Nephron (organoid): ENCODE measurements around the gene AOPEP.
A peak's percentile ranks its signal among the peaks of the same experiment; 100 is the strongest.

Experiments
- H3K27ac Mint-ChIP-seq, 3 experiments: 2 replicates each; pipeline ENCODE4 v1.8.0; 2020; ENCODE audit warnings: mixed read lengths in 3 of 3, mild to moderate bottlenecking in 2 of 3, moderate library complexity in 1 of 3
- H3K27me3 Mint-ChIP-seq: 2 replicates; pipeline ENCODE4 v1.8.0; 2021; ENCODE audit warnings: low read depth, mild to moderate bottlenecking, moderate library complexity, mixed read lengths
- H3K36me3 Mint-ChIP-seq: 2 replicates; pipeline ENCODE4 v1.8.0; 2020; ENCODE audit warnings: low read depth, mixed read lengths
- H3K4me1 Mint-ChIP-seq: 2 replicates; pipeline ENCODE4 v1.8.0; 2020; ENCODE audit warnings: mixed read lengths
- H3K4me3 Mint-ChIP-seq, 3 experiments: 2 replicates each; pipeline ENCODE4 v1.8.0; 2020; ENCODE audit warnings: mild to moderate bottlenecking in 3 of 3, mixed read lengths in 3 of 3, moderate library complexity in 2 of 3
- H3K9me3 Mint-ChIP-seq: 2 replicates; pipeline ENCODE4 v1.8.0; 2020; ENCODE audit warnings: mixed read lengths
- TF ChIP-seq, protein P1 (sequence below), 3 experiments: fragments of 200-600 bp; sonication (generic); IDR thresholded peaks; one replicate each; pipeline ENCODE4 v1.5.0; 2021; ENCODE audit warnings: antibody characterized with exemption in 3 of 3; ENCODE audit not compliant: unreplicated experiment in 3 of 3

The AOPEP gene

DNA sequence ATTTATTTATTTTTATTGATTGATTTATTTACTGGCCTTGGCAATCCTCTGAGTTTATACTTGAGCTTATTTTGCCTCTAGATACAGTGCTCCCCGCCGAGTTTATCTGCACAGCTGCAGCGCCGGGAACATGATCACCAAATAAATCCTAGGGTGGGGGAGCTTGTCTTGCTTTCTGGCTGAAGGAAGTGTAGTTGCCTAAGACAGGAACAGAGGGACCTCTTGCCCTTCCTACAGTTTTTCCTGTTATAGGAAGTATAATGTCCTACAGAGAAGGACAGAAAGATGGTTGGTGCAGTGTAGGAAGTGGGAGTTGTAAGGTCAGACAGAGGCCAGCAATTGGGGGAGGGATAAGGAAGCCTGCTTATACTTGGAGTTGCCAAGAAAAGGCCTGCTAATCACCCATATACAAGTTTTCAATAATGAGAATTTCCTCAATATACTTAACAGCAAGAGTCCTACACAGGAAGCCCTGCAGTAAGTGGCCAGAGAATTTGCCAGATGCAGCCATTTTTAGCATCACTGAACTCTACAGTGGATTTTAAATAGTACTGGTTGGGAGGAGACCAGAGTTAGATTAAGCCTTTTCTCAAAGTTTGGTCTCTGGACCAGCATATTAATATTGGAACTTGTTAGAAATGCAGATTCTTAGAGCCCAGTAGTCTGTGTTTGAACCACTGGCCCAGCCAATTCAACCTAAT, 7.7 kb downstream of the AOPEP start:
- H3K9me3 Mint-ChIP-seq = no peaks in the 10 kb centered on the region
- H3K27ac Mint-ChIP-seq = peak overlapping the region; percentile 2 to 43 (median 14)

DNA sequence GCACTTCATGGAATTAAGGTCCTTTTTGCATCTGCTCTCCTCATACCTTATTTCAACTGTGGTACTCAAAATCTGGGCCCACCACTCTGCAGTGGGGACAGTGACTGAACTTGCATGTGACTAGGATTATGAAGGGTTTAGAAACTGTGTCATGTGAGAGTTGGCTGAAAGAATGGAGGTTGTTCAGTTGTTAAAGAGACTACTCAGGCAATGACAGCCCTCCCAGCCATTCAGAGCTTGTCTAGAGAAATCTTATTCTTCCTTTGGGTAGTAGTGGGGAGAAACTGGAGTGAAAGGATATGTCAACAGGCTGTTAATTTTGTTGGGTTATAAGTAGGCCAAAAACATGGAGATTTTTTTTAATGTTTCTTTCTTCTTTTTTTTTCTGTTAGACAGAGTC, 10.3 kb downstream of the AOPEP start:
- Mint-ChIP-seq H3K36me3 (peaks cover 14% of the 10 kb centered on the region), H3K27ac (peak overlapping the region in 1 of 3 experiments; percentile 68), H3K9me3 (no peaks in the 10 kb centered on the region), H3K27me3 (no peaks in the 10 kb centered on the region), H3K4me3 (no peak overlapping the region), H3K4me1 (peaks cover 39% of the 10 kb centered on the region)
- TF ChIP-seq, protein P1, sequence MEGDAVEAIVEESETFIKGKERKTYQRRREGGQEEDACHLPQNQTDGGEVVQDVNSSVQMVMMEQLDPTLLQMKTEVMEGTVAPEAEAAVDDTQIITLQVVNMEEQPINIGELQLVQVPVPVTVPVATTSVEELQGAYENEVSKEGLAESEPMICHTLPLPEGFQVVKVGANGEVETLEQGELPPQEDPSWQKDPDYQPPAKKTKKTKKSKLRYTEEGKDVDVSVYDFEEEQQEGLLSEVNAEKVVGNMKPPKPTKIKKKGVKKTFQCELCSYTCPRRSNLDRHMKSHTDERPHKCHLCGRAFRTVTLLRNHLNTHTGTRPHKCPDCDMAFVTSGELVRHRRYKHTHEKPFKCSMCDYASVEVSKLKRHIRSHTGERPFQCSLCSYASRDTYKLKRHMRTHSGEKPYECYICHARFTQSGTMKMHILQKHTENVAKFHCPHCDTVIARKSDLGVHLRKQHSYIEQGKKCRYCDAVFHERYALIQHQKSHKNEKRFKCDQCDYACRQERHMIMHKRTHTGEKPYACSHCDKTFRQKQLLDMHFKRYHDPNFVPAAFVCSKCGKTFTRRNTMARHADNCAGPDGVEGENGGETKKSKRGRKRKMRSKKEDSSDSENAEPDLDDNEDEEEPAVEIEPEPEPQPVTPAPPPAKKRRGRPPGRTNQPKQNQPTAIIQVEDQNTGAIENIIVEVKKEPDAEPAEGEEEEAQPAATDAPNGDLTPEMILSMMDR (IDR thresholded peaks at IDR 0.05; ENCODE audit: unreplicated experiment in 3 of 3) = no peak

More for the DNA sequence above, 7.7 kb downstream of the AOPEP start:
- H3K36me3 Mint-ChIP-seq = peaks cover 14% of the 10 kb centered on the region
- TF ChIP-seq, protein P1 (IDR thresholded peaks at IDR 0.05; ENCODE audit: unreplicated experiment in 3 of 3) = no peak
- no peaks in the 10 kb centered on the region for H3K27me3 Mint-ChIP-seq
- peaks cover 21% of the 10 kb centered on the region for H3K4me1 Mint-ChIP-seq
- H3K4me3 Mint-ChIP-seq = no peak overlapping the region

GRCh38 chr9:94740145-94740840, 13.8 kb downstream of the AOPEP start:
- Mint-ChIP-seq H3K4me3 (no peak overlapping the region), H3K4me1 (peaks cover 40% of the 10 kb centered on the region), H3K9me3 (no peaks in the 10 kb centered on the region), H3K36me3 (peaks cover 32% of the 10 kb centered on the region), H3K27me3 (peaks cover 8% of the 10 kb centered on the region), H3K27ac (peak overlapping the region; percentile 36 to 83 (median 76))
- TF ChIP-seq, protein P1 (IDR thresholded peaks at IDR 0.05; ENCODE audit: unreplicated experiment in 3 of 3) = no peak

GRCh38 chr9:94741866-94742265, 15.4 kb downstream of the AOPEP start:
- H3K36me3 Mint-ChIP-seq = peaks cover 36% of the 10 kb centered on the region
- TF ChIP-seq, protein P1 (IDR thresholded peaks at IDR 0.05; ENCODE audit: unreplicated experiment in 3 of 3) = no peak

GRCh38 chr9:94743035-94743954, 16.8 kb downstream of the AOPEP start:
- H3K27me3 Mint-ChIP-seq = peaks cover 8% of the 10 kb centered on the region
- H3K27ac Mint-ChIP-seq = peak overlapping the region in 1 of 3 experiments; percentile 3
- H3K9me3 Mint-ChIP-seq = peaks cover 7% of the 10 kb centered on the region
- no peak overlapping the region for H3K4me3 Mint-ChIP-seq
- H3K4me1 Mint-ChIP-seq = peaks cover 41% of the 10 kb centered on the region
- peaks cover 37% of the 10 kb centered on the region for H3K36me3 Mint-ChIP-seq
- TF ChIP-seq, protein P1 (IDR thresholded peaks at IDR 0.05; ENCODE audit: unreplicated experiment in 3 of 3) = no peak

More at GRCh38 chr9:94741866-94742265, 15.4 kb downstream of the AOPEP start:
- H3K4me3 Mint-ChIP-seq = no peak overlapping the region
- H3K27me3 Mint-ChIP-seq = peaks cover 8% of the 10 kb centered on the region
- peaks cover 37% of the 10 kb centered on the region for H3K4me1 Mint-ChIP-seq
- H3K9me3 Mint-ChIP-seq = peaks cover 3% of the 10 kb centered on the region
- peak overlapping the region; percentile 5 to 63 (median 53) for H3K27ac Mint-ChIP-seq
